Measurements from ENCODE around the gene CELSR1. TPM values are rescaled to one million over a fixed set of nuclear protein-coding genes. Genes with fewer than 3 reads are reported as not detected.

The CELSR1 gene
- total RNA-seq, 2 experiments from 2014 or later, result 3.7 to 5.2 TPM

GRCh38 chr22:46518542-46519325 lies 18.7 kb downstream of the CELSR1 start:
- no peaks in the 10 kb centered on the region for H3K79me2 ChIP-seq (ENCODE audit: insufficient read depth, low read depth, low read length)
- intact Hi-C loops (cut with micrococcal nuclease; ENCODE audit: unreplicated experiment), result no loop called here
- H3K27ac ChIP-seq (ENCODE audit: low read depth, low read length, poor library complexity, severe bottlenecking), result no peak overlapping the region
- H3K4me2 ChIP-seq (ENCODE audit: low read length), result no peak overlapping the region
- ChIA-PET CTCF (ENCODE audit: unreplicated experiment) (no interaction called here), POLR2A (no interaction called here)
- H3K4me1 ChIP-seq (ENCODE audit: insufficient read depth, low read length, poor library complexity, severe bottlenecking), result no peaks in the 10 kb centered on the region
- TF ChIP-seq, protein P1, sequence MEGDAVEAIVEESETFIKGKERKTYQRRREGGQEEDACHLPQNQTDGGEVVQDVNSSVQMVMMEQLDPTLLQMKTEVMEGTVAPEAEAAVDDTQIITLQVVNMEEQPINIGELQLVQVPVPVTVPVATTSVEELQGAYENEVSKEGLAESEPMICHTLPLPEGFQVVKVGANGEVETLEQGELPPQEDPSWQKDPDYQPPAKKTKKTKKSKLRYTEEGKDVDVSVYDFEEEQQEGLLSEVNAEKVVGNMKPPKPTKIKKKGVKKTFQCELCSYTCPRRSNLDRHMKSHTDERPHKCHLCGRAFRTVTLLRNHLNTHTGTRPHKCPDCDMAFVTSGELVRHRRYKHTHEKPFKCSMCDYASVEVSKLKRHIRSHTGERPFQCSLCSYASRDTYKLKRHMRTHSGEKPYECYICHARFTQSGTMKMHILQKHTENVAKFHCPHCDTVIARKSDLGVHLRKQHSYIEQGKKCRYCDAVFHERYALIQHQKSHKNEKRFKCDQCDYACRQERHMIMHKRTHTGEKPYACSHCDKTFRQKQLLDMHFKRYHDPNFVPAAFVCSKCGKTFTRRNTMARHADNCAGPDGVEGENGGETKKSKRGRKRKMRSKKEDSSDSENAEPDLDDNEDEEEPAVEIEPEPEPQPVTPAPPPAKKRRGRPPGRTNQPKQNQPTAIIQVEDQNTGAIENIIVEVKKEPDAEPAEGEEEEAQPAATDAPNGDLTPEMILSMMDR (conservative IDR thresholded peaks at IDR 0.05; ENCODE audit: low read length), result no peak
- TF ChIP-seq EZH2phosphoT487 (IDR thresholded peaks at IDR 0.05; ENCODE audit: borderline replicate concordance, low read depth, low read length), result no peak
- no peaks in the 10 kb centered on the region for H3K36me3 ChIP-seq (ENCODE audit: insufficient read depth, low read length)
- H3K9me3 ChIP-seq (ENCODE audit: low read length), result no peaks in the 10 kb centered on the region
- DNase-seq (ENCODE audit: low spot score), result no peak
- no TSS peak for BruUV-seq (replicated peaks)
- H3K4me3 ChIP-seq (ENCODE audit: low read depth, low read length, poor library complexity, severe bottlenecking), result no peak overlapping the region
- no peaks in the 10 kb centered on the region for H4K20me1 ChIP-seq (ENCODE audit: insufficient read depth, low read length)
- H3K9me2 ChIP-seq (ENCODE audit: insufficient read depth, low read length), result no peaks in the 10 kb centered on the region
- H2AFZ ChIP-seq (ENCODE audit: low read length), result no peak overlapping the region

GRCh38 chr22:46518038-46518437 lies 19.4 kb downstream of the CELSR1 start:
- no peak for TF ChIP-seq EZH2phosphoT487 (IDR thresholded peaks at IDR 0.05; ENCODE audit: borderline replicate concordance, low read depth, low read length)
- TF ChIP-seq, protein P1 (conservative IDR thresholded peaks at IDR 0.05; ENCODE audit: low read length), result no peak
- ChIA-PET CTCF (ENCODE audit: unreplicated experiment) (no interaction called here), POLR2A (no interaction called here)
- Histone ChIP-seq H3K4me3 (ENCODE audit: low read depth, low read length, poor library complexity, severe bottlenecking) (no peak overlapping the region), H3K4me1 (ENCODE audit: insufficient read depth, low read length, poor library complexity, severe bottlenecking) (no peaks in the 10 kb centered on the region), H3K27ac (ENCODE audit: low read depth, low read length, poor library complexity, severe bottlenecking) (no peak overlapping the region), H3K79me2 (ENCODE audit: insufficient read depth, low read depth, low read length) (no peaks in the 10 kb centered on the region), H3K36me3 (ENCODE audit: insufficient read depth, low read length) (no peaks in the 10 kb centered on the region), H2AFZ (ENCODE audit: low read length) (no peak overlapping the region), H3K9me2 (ENCODE audit: insufficient read depth, low read length) (no peaks in the 10 kb centered on the region), H3K9me3 (ENCODE audit: low read length) (no peaks in the 10 kb centered on the region), H3K4me2 (ENCODE audit: low read length) (no peak overlapping the region), H4K20me1 (ENCODE audit: insufficient read depth, low read length) (no peaks in the 10 kb centered on the region)
- intact Hi-C loops (cut with micrococcal nuclease; ENCODE audit: unreplicated experiment), result no loop called here
- no TSS peak for BruUV-seq (replicated peaks)
- DNase-seq (ENCODE audit: low spot score), result no peak

DNA sequence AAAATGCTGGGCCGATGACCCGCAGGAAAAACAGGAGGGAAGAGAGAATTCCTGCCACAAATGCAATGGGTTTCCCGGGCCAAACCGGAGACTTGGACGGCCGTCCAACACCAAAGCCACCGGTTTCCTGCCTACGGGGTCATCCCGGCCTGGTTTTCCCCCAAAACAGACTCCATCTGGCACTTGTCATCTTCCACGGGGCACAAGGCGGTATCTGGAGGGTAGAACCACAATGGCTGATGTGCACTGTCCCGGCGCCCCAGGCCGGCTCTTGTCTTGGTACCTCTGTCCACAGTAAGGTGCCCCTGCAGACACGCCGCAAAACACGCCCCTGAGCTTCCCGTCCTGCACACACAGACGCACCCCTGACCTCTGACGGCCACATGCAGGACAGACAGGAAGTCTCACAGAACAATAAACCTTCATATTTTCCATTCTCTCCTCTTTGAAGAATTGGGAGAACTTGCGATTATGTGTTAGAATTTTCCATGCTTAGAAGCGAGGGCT lies 20.1 kb downstream of the CELSR1 start:
- no TSS peak for BruUV-seq (replicated peaks)
- Histone ChIP-seq H3K79me2 (ENCODE audit: insufficient read depth, low read depth, low read length) (no peaks in the 10 kb centered on the region), H3K4me3 (ENCODE audit: low read depth, low read length, poor library complexity, severe bottlenecking) (no peak overlapping the region), H4K20me1 (ENCODE audit: insufficient read depth, low read length) (no peaks in the 10 kb centered on the region), H3K9me2 (ENCODE audit: insufficient read depth, low read length) (no peaks in the 10 kb centered on the region), H3K4me2 (ENCODE audit: low read length) (no peak overlapping the region), H3K9me3 (ENCODE audit: low read length) (no peaks in the 10 kb centered on the region), H3K36me3 (ENCODE audit: insufficient read depth, low read length) (no peaks in the 10 kb centered on the region), H2AFZ (ENCODE audit: low read length) (no peak overlapping the region), H3K4me1 (ENCODE audit: insufficient read depth, low read length, poor library complexity, severe bottlenecking) (no peaks in the 10 kb centered on the region), H3K27ac (ENCODE audit: low read depth, low read length, poor library complexity, severe bottlenecking) (no peak overlapping the region)
- CTCF ChIA-PET (ENCODE audit: unreplicated experiment), result no interaction called here
- TF ChIP-seq, protein P1 (conservative IDR thresholded peaks at IDR 0.05; ENCODE audit: low read length), result no peak
- TF ChIP-seq EZH2phosphoT487 (IDR thresholded peaks at IDR 0.05; ENCODE audit: borderline replicate concordance, low read depth, low read length), result no peak
- intact Hi-C loops (cut with micrococcal nuclease; ENCODE audit: unreplicated experiment), result no loop called here
- DNase-seq (ENCODE audit: low spot score), result no peak
- POLR2A ChIA-PET, result no interaction called here

All from OCI-LY7 (cell line).